Measurements from ENCODE around the gene PWWP2B. TPM values are rescaled to one million over a fixed set of nuclear protein-coding genes. Genes with fewer than 3 reads are reported as not detected.

PWWP2B gene
- total RNA-seq, 1 donor from 2014 or later: 7.6 TPM

DNA sequence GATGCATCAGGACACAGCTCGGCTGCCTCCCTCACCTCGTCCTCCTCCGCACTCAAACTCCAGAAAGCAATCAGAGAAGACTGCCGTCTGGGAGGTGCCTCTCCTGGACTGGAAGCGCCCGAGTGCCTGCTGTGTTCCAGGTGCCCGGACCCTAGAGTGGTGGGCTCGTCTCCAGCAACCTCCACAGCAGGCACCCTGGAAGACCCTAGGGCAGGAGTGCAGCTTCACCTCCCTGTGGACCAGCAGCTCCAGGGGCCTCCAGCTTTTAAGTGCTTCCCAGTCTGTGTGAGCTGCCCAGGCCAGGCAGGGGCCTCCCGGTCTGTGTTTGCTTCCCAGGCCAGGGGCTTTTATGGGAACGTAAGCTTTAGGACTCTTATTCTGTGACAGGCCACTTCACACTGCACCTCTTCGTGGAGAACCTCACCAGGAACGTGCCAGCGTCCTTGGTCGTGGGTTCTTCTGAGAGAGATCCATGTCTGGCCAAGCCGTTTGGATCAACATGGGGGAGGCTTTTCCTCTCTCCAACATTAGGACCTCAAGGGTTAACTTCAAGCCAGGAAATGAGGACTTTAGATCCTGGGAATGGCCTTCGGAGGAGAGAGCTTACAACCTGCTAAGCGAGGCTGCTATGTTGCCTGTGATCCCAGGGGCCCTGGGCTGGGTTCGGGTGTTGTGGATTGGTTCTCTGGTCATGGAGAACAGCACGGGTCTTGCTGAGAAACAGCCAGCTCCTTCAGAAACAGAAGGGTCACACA is 5.9 kb upstream of the PWWP2B start:
- TF ChIP-seq, protein P1, sequence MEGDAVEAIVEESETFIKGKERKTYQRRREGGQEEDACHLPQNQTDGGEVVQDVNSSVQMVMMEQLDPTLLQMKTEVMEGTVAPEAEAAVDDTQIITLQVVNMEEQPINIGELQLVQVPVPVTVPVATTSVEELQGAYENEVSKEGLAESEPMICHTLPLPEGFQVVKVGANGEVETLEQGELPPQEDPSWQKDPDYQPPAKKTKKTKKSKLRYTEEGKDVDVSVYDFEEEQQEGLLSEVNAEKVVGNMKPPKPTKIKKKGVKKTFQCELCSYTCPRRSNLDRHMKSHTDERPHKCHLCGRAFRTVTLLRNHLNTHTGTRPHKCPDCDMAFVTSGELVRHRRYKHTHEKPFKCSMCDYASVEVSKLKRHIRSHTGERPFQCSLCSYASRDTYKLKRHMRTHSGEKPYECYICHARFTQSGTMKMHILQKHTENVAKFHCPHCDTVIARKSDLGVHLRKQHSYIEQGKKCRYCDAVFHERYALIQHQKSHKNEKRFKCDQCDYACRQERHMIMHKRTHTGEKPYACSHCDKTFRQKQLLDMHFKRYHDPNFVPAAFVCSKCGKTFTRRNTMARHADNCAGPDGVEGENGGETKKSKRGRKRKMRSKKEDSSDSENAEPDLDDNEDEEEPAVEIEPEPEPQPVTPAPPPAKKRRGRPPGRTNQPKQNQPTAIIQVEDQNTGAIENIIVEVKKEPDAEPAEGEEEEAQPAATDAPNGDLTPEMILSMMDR (IDR thresholded peaks at IDR 0.05; ENCODE audit: unreplicated experiment): no peak
- peaks cover 16% of the 10 kb centered on the region for H3K27me3 Mint-ChIP-seq (ENCODE audit: unreplicated experiment)
- H3K4me3 Mint-ChIP-seq (ENCODE audit: unreplicated experiment): no peak overlapping the region
- H3K4me1 Mint-ChIP-seq (ENCODE audit: unreplicated experiment): peaks cover 5% of the 10 kb centered on the region
- no peaks in the 10 kb centered on the region for H3K9me3 Mint-ChIP-seq (ENCODE audit: unreplicated experiment)
- no peak overlapping the region for H3K27ac Mint-ChIP-seq (ENCODE audit: unreplicated experiment)
- no peak for DNase-seq (ENCODE audit: low spot score)
- peaks cover 8% of the 10 kb centered on the region for H3K36me3 Mint-ChIP-seq (ENCODE audit: low read depth, unreplicated experiment)

DNA sequence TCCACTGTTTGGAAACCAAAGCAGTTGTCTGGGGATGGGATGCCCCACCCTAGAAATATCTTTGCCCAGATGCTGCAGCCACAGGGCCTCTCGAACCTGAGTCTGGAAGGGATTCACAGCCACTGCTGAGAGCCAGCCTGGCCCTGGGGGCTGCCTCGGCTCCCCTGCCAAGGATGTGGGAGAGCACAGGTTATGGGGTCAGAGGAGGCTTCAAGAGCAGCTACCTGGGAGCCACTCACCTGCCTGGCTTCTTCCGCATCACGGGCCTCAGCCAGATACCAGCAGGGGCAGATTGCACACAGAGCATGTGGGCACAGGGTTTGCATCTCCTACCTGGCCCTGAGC is 5.4 kb upstream of the PWWP2B start:
- peaks cover 16% of the 10 kb centered on the region for H3K27me3 Mint-ChIP-seq (ENCODE audit: unreplicated experiment)
- no peak overlapping the region for H3K27ac Mint-ChIP-seq (ENCODE audit: unreplicated experiment)
- TF ChIP-seq, protein P1 (IDR thresholded peaks at IDR 0.05; ENCODE audit: unreplicated experiment): no peak
- H3K4me1 Mint-ChIP-seq (ENCODE audit: unreplicated experiment): peaks cover 5% of the 10 kb centered on the region
- no peak for DNase-seq (ENCODE audit: low spot score)
- peaks cover 8% of the 10 kb centered on the region for H3K36me3 Mint-ChIP-seq (ENCODE audit: low read depth, unreplicated experiment)
- no peaks in the 10 kb centered on the region for H3K9me3 Mint-ChIP-seq (ENCODE audit: unreplicated experiment)
- H3K4me3 Mint-ChIP-seq (ENCODE audit: unreplicated experiment): no peak overlapping the region

DNA sequence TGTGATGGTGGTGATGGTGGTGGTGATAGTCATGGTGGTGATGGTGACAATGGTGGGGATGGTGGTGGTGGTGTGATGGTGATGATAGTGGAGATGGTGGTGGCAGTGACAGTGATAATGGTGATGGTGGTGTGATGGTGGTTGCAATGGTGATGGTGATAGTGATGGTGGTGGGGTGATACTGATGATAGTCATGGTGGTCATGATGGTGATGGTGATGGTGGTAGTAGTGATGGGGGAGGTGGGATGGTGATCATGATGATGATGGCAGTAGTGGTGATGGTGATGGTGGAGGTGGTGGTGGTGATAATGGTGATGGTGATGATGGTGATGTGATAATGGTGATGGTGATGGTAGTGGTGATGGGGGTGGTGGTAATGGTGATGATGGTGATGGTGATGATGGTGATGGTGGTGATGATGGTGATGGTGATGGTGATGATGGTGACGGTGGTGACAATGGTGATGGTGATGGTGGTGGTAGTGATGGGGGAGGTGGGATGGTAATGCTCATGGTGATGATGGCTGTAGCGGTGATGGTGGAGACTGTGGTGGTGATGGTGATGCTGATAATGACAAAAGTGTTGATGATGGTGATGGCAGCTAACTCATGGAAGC is 4.7 kb upstream of the PWWP2B start:
- Mint-ChIP-seq H3K27ac (ENCODE audit: unreplicated experiment) (peak overlapping the region; percentile 6), H3K36me3 (ENCODE audit: low read depth, unreplicated experiment) (peaks cover 8% of the 10 kb centered on the region), H3K4me1 (ENCODE audit: unreplicated experiment) (peaks cover 5% of the 10 kb centered on the region), H3K9me3 (ENCODE audit: unreplicated experiment) (no peaks in the 10 kb centered on the region), H3K4me3 (ENCODE audit: unreplicated experiment) (peak overlapping the region; percentile 45), H3K27me3 (ENCODE audit: unreplicated experiment) (peaks cover 13% of the 10 kb centered on the region)
- TF ChIP-seq, protein P1 (IDR thresholded peaks at IDR 0.05; ENCODE audit: unreplicated experiment): no peak
- DNase-seq (ENCODE audit: low spot score): no peak

- no peak for DNase-seq (ENCODE audit: low spot score)
- H3K4me1 Mint-ChIP-seq (ENCODE audit: unreplicated experiment): peaks cover 7% of the 10 kb centered on the region
- H3K4me3 Mint-ChIP-seq (ENCODE audit: unreplicated experiment): no peak overlapping the region
- peaks cover 9% of the 10 kb centered on the region for H3K27me3 Mint-ChIP-seq (ENCODE audit: unreplicated experiment)
- H3K36me3 Mint-ChIP-seq (ENCODE audit: low read depth, unreplicated experiment): peaks cover 8% of the 10 kb centered on the region
- H3K9me3 Mint-ChIP-seq (ENCODE audit: unreplicated experiment): no peaks in the 10 kb centered on the region
- TF ChIP-seq, protein P1 (IDR thresholded peaks at IDR 0.05; ENCODE audit: unreplicated experiment): no peak
- H3K27ac Mint-ChIP-seq (ENCODE audit: unreplicated experiment): no peak overlapping the region
Observed at GRCh38 chr10:132392811-132393694, 3.9 kb upstream of the PWWP2B start.
